ENCODE data around the gene PILRA. TPM values are rescaled to one million over a fixed set of nuclear protein-coding genes. Genes with fewer than 3 reads are reported as not detected.

Gene PILRA
- total and polyA plus RNA-seq, 2 donors (not counting 1 experiment from before 2014, with no cell fraction given) = 10.3 to 23.0 TPM

DNA sequence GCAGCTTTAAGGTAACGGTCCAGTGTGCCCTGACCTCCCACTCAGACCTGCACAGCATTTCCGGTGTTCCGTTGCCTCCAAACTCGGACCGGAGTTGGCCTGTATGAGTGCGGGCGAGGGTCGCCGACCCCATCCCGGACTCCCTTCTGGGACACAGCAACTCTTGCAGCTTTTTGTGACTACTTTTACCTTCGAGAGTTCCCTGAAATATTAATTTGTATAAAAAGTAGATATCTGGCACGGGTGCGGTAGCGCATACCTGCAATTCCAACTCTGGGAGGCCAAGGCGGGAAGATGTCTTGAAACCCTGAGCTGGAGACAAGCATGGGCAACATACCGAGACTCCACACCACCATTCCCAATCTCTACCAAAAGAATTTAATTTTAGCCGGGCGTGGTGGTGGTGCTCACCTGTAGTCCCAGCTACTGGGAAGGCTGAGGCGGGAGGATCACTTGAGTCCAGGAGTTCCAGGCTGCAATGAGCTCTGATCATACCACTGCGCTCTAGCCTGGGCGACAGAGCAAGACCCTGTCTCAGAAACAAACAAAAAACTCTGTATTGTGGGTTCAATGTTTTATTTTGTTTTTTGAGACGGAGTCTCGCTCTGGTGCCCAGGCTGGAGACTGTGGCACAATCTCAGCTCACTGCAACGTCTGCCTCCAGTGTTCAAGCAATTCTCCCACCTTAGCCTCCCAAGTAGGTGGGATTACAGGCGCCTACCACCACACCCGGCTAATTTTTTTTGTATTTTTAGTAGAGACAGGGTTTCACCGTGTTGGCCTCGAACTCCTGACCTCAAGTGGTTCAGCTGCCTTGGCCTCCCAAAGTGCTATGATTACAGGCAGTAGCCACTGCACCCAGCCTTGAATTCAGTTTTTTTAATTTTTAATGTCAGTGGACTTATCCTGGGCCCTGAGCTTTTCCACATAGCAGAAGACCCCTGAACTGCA, 64.1 kb downstream of the PILRA start:
- peaks cover 10 to 28% of the 10 kb centered on the region in 2 donors for H3K4me1 ChIP-seq (ENCODE audit: control insufficient read depth in 2 of 2, insufficient read depth in 2 of 2, low read length in 2 of 2)
- CTCF ChIA-PET = interaction anchor here (0.5 to 2.1 kb wide), 13 partner anchors 8 to 670 kb away, joined by 3 to 9 read pairs (median 3); partner anchors contain the start of genes MOSPD3 and POP7
- H3K27me3 ChIP-seq (replicated peaks in 1 of 4; ENCODE audit: control extremely low read depth in 1 of 4, control insufficient read depth in 3 of 4, insufficient read depth in 4 of 4, low read length in 3 of 4) = no peaks in the 10 kb centered on the region
- H3K9ac ChIP-seq (ENCODE audit: low read length) = no peak overlapping the region
- no peaks in the 10 kb centered on the region for H3K9me3 Mint-ChIP-seq (ENCODE audit: insufficient read depth)
- H3K27ac ChIP-seq (ENCODE audit: low read length in 2 of 2) = no peak overlapping the region
- H3K9me3 ChIP-seq (ENCODE audit: control extremely low read depth in 1 of 3, control insufficient read depth in 2 of 3, insufficient read depth in 1 of 3, low read length in 2 of 3) = no peaks in the 10 kb centered on the region
- H3K27me3 Mint-ChIP-seq = no peaks in the 10 kb centered on the region
- H3K4me3 Mint-ChIP-seq = peak overlapping the region; percentile 98
- TF ChIP-seq, protein P1, sequence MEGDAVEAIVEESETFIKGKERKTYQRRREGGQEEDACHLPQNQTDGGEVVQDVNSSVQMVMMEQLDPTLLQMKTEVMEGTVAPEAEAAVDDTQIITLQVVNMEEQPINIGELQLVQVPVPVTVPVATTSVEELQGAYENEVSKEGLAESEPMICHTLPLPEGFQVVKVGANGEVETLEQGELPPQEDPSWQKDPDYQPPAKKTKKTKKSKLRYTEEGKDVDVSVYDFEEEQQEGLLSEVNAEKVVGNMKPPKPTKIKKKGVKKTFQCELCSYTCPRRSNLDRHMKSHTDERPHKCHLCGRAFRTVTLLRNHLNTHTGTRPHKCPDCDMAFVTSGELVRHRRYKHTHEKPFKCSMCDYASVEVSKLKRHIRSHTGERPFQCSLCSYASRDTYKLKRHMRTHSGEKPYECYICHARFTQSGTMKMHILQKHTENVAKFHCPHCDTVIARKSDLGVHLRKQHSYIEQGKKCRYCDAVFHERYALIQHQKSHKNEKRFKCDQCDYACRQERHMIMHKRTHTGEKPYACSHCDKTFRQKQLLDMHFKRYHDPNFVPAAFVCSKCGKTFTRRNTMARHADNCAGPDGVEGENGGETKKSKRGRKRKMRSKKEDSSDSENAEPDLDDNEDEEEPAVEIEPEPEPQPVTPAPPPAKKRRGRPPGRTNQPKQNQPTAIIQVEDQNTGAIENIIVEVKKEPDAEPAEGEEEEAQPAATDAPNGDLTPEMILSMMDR (IDR thresholded peaks at IDR 0.05) = no peak
- no peak for TF ChIP-seq EZH2 (IDR thresholded peaks at IDR 0.05; ENCODE audit: borderline replicate concordance, insufficient read depth, low read depth, low read length, poor library complexity, severe bottlenecking)
- H3K4me2 ChIP-seq (replicated peaks; ENCODE audit: low read depth, low read length, poor library complexity, severe bottlenecking) = peak overlapping the region; percentile 95
- H3K36me3 ChIP-seq (replicated peaks in 1 of 2; ENCODE audit: control extremely low read depth in 1 of 2, control insufficient read depth in 1 of 2, extremely low read depth in 1 of 2, insufficient read depth in 2 of 2, low read length in 1 of 2) = peaks cover 5 to 17% of the 10 kb centered on the region in 2 experiments
- POLR2A ChIA-PET = interaction anchor here (0.6 to 1.8 kb wide), 8 partner anchors 9 to 701 kb away, joined by 3 to 19 read pairs (median 4); partner anchors contain the start of genes FBXO24, LRCH4, TSC22D4 and ZCWPW1
- H2AFZ ChIP-seq (ENCODE audit: insufficient read depth, low read depth, low read length, poor library complexity, severe bottlenecking) = no peak overlapping the region
- intact Hi-C loops (cut with micrococcal nuclease) = loop anchor here (2.0 kb wide), 2 partner anchors 41 to 69 kb away; partner anchors contain the start of gene TSC22D4
- H4K20me1 ChIP-seq (ENCODE audit: control insufficient read depth, insufficient read depth, low read length, poor library complexity, severe bottlenecking) = peaks cover 22% of the 10 kb centered on the region
- peak overlapping the region in 1 of 5 experiments; percentile 71 for H3K4me3 ChIP-seq (ENCODE audit: control extremely low read depth in 1 of 5, extremely low read depth in 1 of 5, insufficient read depth in 1 of 5, low read depth in 2 of 5, low read length in 4 of 5)
- H3K79me2 ChIP-seq (ENCODE audit: control insufficient read depth, insufficient read depth, low read length) = peaks cover 22% of the 10 kb centered on the region
- no peak overlapping the region for H3K27ac Mint-ChIP-seq
- 95% methylated on average over 24 of the region's 28 CpGs for WGBS (ENCODE audit: insufficient coverage)
- H3K4me1 Mint-ChIP-seq = peaks cover 32% of the 10 kb centered on the region
- DNase-seq = peak; percentile 38
- ATAC-seq (ENCODE audit: low read depth) = no peak

Data from B cell (primary cell).